ENCODE measurements around the gene LTO1. TPM values are rescaled to one million over a fixed set of nuclear protein-coding genes. Genes with fewer than 3 reads are reported as not detected.

LTO1 gene
- polyA plus RNA-seq, 2 donors: 15.0 to 22.9 TPM

- Histone ChIP-seq H3K4me1 (ENCODE audit: control insufficient read depth in 2 of 2, insufficient read depth in 2 of 2, low read length in 1 of 2) (peaks cover 0 to 3% of the 10 kb centered on the region in 2 donors), H3K27ac (ENCODE audit: low read depth in 2 of 2, low read length in 1 of 2) (no peak overlapping the region), H3K36me3 (ENCODE audit: control insufficient read depth in 2 of 2, insufficient read depth in 2 of 2, low read length in 1 of 2) (no peaks in the 10 kb centered on the region), H3K9me3 (ENCODE audit: control insufficient read depth in 2 of 2, insufficient read depth in 1 of 2, low read depth in 1 of 2, low read length in 1 of 2) (peaks cover 0 to 5% of the 10 kb centered on the region in 2 donors), H3K27me3 (ENCODE audit: control insufficient read depth in 1 of 2, insufficient read depth in 2 of 2, low read length in 2 of 2) (no peaks in the 10 kb centered on the region), H3K4me3 (ENCODE audit: low read depth in 1 of 2, low read length in 2 of 2) (no peak overlapping the region)
- 74 to 81% methylated on average over 10 to 11 of the region's 11 CpGs for WGBS, 2 donors
These were observed 9.5 kb upstream of the LTO1 start for GRCh38 chr11:69684651-69685050.

DNA sequence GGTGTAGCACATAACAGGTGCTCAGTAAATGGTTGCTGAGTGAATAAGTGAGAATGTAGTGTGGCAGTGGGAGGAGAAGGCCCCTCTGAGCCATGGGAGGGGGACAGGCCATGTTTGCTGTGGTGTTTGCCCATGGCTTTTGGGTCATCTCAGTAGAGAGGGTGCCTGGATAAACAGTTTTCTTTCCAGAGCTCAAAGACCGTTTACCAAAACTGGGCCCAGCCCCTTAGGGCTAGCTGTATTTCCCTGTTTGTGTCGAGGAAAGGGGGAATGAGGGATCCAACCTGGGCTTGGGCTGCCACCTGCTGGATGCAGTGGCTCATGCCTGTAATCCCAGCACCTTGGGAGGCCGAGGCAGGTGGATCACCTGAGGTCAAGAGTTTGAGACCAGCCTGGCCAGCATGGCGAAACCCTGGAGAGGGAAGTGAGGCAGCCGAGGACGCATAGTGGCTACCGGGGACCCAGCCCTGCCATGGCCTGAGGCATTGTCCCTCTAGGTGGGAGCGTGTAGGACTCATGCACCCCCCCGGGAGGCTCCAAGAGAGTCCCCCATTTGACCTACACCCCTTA is 8.7 kb upstream of the LTO1 start:
- H3K9me3 ChIP-seq (ENCODE audit: control insufficient read depth in 2 of 2, insufficient read depth in 1 of 2, low read depth in 1 of 2, low read length in 1 of 2): peaks cover 0 to 5% of the 10 kb centered on the region in 2 donors
- no peak overlapping the region for H3K27ac ChIP-seq (ENCODE audit: low read depth in 2 of 2, low read length in 1 of 2)
- H3K4me3 ChIP-seq (ENCODE audit: low read depth in 1 of 2, low read length in 2 of 2): no peak overlapping the region
- no peaks in the 10 kb centered on the region for H3K36me3 ChIP-seq (ENCODE audit: control insufficient read depth in 2 of 2, insufficient read depth in 2 of 2, low read length in 1 of 2)
- no peaks in the 10 kb centered on the region for H3K27me3 ChIP-seq (ENCODE audit: control insufficient read depth in 1 of 2, insufficient read depth in 2 of 2, low read length in 2 of 2)
- 56 to 59% methylated on average over 9 of the region's 9 CpGs for WGBS, 2 donors
- H3K4me1 ChIP-seq (ENCODE audit: control insufficient read depth in 2 of 2, insufficient read depth in 2 of 2, low read length in 1 of 2): peaks cover 0 to 3% of the 10 kb centered on the region in 2 donors

- H3K4me3 ChIP-seq (ENCODE audit: low read depth in 1 of 2, low read length in 2 of 2): no peak overlapping the region
- peaks cover 0 to 5% of the 10 kb centered on the region in 2 donors for H3K9me3 ChIP-seq (ENCODE audit: control insufficient read depth in 2 of 2, insufficient read depth in 1 of 2, low read depth in 1 of 2, low read length in 1 of 2)
- H3K36me3 ChIP-seq (ENCODE audit: control insufficient read depth in 2 of 2, insufficient read depth in 2 of 2, low read length in 1 of 2): no peaks in the 10 kb centered on the region
- peaks cover 0 to 3% of the 10 kb centered on the region in 2 donors for H3K4me1 ChIP-seq (ENCODE audit: control insufficient read depth in 2 of 2, insufficient read depth in 2 of 2, low read length in 1 of 2)
- 91 to 92% methylated on average over 7 of the region's 7 CpGs for WGBS, 2 donors
- H3K27me3 ChIP-seq (ENCODE audit: control insufficient read depth in 1 of 2, insufficient read depth in 2 of 2, low read length in 2 of 2): no peaks in the 10 kb centered on the region
- no peak overlapping the region for H3K27ac ChIP-seq (ENCODE audit: low read depth in 2 of 2, low read length in 1 of 2)
These were observed 7.7 kb upstream of the LTO1 start for GRCh38 chr11:69682681-69683326.

- Histone ChIP-seq H3K4me1 (ENCODE audit: control insufficient read depth in 2 of 2, insufficient read depth in 2 of 2, low read length in 1 of 2) (peaks cover 0 to 3% of the 10 kb centered on the region in 2 donors), H3K4me3 (ENCODE audit: low read depth in 1 of 2, low read length in 2 of 2) (no peak overlapping the region), H3K27me3 (ENCODE audit: control insufficient read depth in 1 of 2, insufficient read depth in 2 of 2, low read length in 2 of 2) (no peaks in the 10 kb centered on the region), H3K9me3 (ENCODE audit: control insufficient read depth in 2 of 2, insufficient read depth in 1 of 2, low read depth in 1 of 2, low read length in 1 of 2) (peaks cover 0 to 5% of the 10 kb centered on the region in 2 donors), H3K27ac (ENCODE audit: low read depth in 2 of 2, low read length in 1 of 2) (no peak overlapping the region), H3K36me3 (ENCODE audit: control insufficient read depth in 2 of 2, insufficient read depth in 2 of 2, low read length in 1 of 2) (no peaks in the 10 kb centered on the region)
- 73 to 86% methylated on average over 6 of the region's 6 CpGs for WGBS, 2 donors
These were observed 7.1 kb upstream of the LTO1 start for GRCh38 chr11:69682221-69682620.

DNA sequence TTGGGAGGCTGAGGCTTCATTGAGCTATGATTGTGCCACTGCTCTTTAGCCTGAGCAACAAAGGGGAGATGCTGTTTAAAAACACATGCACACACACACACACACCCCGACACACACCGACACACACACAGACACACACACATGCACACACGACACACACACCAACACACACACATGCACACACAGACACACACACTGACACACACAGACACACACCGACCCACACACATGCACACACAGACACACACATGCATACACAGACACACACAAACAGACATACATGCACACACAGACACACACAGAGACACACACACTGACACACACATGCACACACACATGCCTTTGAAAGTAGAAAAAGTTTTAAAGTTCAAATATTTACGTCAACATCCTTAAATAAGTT is 5.5 kb upstream of the LTO1 start:
- H3K36me3 ChIP-seq (ENCODE audit: control insufficient read depth in 2 of 2, insufficient read depth in 2 of 2, low read length in 1 of 2): no peaks in the 10 kb centered on the region
- H3K4me3 ChIP-seq (ENCODE audit: low read depth in 1 of 2, low read length in 2 of 2): no peak overlapping the region
- H3K4me1 ChIP-seq (ENCODE audit: control insufficient read depth in 2 of 2, insufficient read depth in 2 of 2, low read length in 1 of 2): peaks cover 0 to 2% of the 10 kb centered on the region in 2 donors
- no peaks in the 10 kb centered on the region for H3K27me3 ChIP-seq (ENCODE audit: control insufficient read depth in 1 of 2, insufficient read depth in 2 of 2, low read length in 2 of 2)
- WGBS, 2 donors: 92 to 96% methylated on average over 5 of the region's 5 CpGs
- H3K27ac ChIP-seq (ENCODE audit: low read depth in 2 of 2, low read length in 1 of 2): no peak overlapping the region
- peaks cover 0 to 2% of the 10 kb centered on the region in 2 donors for H3K9me3 ChIP-seq (ENCODE audit: control insufficient read depth in 2 of 2, insufficient read depth in 1 of 2, low read depth in 1 of 2, low read length in 1 of 2)

- no peaks in the 10 kb centered on the region for H3K27me3 ChIP-seq (ENCODE audit: control insufficient read depth in 1 of 2, insufficient read depth in 2 of 2, low read length in 2 of 2)
- 44 to 56% methylated on average over 2 of the region's 2 CpGs for WGBS, 2 donors
- no peak overlapping the region for H3K4me3 ChIP-seq (ENCODE audit: low read depth in 1 of 2, low read length in 2 of 2)
- H3K4me1 ChIP-seq (ENCODE audit: control insufficient read depth in 2 of 2, insufficient read depth in 2 of 2, low read length in 1 of 2): peaks cover 0 to 4% of the 10 kb centered on the region in 2 donors
- no peak overlapping the region for H3K27ac ChIP-seq (ENCODE audit: low read depth in 2 of 2, low read length in 1 of 2)
- no peaks in the 10 kb centered on the region for H3K36me3 ChIP-seq (ENCODE audit: control insufficient read depth in 2 of 2, insufficient read depth in 2 of 2, low read length in 1 of 2)
- H3K9me3 ChIP-seq (ENCODE audit: control insufficient read depth in 2 of 2, insufficient read depth in 1 of 2, low read depth in 1 of 2, low read length in 1 of 2): no peaks in the 10 kb centered on the region
These were observed 2.6 kb upstream of the LTO1 start for GRCh38 chr11:69677749-69678148.

DNA sequence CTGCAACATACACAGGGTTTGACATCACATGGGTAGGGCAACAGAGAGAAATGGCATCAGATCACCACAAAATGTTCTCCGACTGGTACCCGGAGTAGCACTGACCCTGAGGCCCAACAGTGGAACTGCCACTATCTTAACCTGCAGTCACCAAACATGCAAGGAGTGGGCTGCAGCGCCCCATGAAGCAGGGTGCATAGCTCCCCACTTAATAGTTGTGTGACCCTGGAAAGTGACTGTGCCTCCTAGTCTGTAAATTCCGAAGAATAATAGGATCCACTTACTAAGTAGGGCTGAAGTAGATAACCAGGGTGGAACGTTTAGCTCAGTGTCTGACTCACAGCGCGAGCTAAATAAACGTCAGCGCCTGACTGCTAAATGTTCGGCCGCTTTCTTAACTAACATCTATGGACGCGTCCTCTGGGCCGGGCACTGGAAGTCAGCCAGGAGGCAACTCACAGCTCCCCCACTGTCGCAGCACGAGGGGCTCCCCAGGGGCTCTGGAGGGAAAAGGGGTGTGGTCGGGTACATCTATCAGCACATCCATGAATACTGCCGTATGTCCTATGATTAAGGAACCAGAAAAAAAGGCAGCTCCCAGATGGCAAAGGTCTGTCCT is 777 bp downstream of the LTO1 start:
- Histone ChIP-seq H3K4me1 (ENCODE audit: control insufficient read depth in 2 of 2, insufficient read depth in 2 of 2, low read length in 1 of 2) (peaks cover 2 to 9% of the 10 kb centered on the region in 2 donors), H3K9me3 (ENCODE audit: control insufficient read depth in 2 of 2, insufficient read depth in 1 of 2, low read depth in 1 of 2, low read length in 1 of 2) (no peaks in the 10 kb centered on the region), H3K27me3 (ENCODE audit: control insufficient read depth in 1 of 2, insufficient read depth in 2 of 2, low read length in 2 of 2) (no peaks in the 10 kb centered on the region), H3K4me3 (ENCODE audit: low read depth in 1 of 2, low read length in 2 of 2) (peak overlapping the region; percentile 66 to 98), H3K36me3 (ENCODE audit: control insufficient read depth in 2 of 2, insufficient read depth in 2 of 2, low read length in 1 of 2) (peaks cover 2 to 11% of the 10 kb centered on the region in 2 donors), H3K27ac (ENCODE audit: low read depth in 2 of 2, low read length in 1 of 2) (peak overlapping the region; percentile 91 to 94)
- 15% methylated on average over 18 of the region's 18 CpGs for WGBS, 2 donors

- Histone ChIP-seq H3K36me3 (ENCODE audit: control insufficient read depth in 2 of 2, insufficient read depth in 2 of 2, low read length in 1 of 2) (peaks cover 2 to 11% of the 10 kb centered on the region in 2 donors), H3K9me3 (ENCODE audit: control insufficient read depth in 2 of 2, insufficient read depth in 1 of 2, low read depth in 1 of 2, low read length in 1 of 2) (no peaks in the 10 kb centered on the region), H3K27ac (ENCODE audit: low read depth in 2 of 2, low read length in 1 of 2) (no peak overlapping the region), H3K4me3 (ENCODE audit: low read depth in 1 of 2, low read length in 2 of 2) (no peak overlapping the region), H3K27me3 (ENCODE audit: control insufficient read depth in 1 of 2, insufficient read depth in 2 of 2, low read length in 2 of 2) (no peaks in the 10 kb centered on the region), H3K4me1 (ENCODE audit: control insufficient read depth in 2 of 2, insufficient read depth in 2 of 2, low read length in 1 of 2) (peaks cover 2 to 14% of the 10 kb centered on the region in 2 donors)
- 80 to 83% methylated on average over 10 of the region's 10 CpGs for WGBS, 2 donors
These were observed 3.3 kb downstream of the LTO1 start for GRCh38 chr11:69671734-69672465.

DNA sequence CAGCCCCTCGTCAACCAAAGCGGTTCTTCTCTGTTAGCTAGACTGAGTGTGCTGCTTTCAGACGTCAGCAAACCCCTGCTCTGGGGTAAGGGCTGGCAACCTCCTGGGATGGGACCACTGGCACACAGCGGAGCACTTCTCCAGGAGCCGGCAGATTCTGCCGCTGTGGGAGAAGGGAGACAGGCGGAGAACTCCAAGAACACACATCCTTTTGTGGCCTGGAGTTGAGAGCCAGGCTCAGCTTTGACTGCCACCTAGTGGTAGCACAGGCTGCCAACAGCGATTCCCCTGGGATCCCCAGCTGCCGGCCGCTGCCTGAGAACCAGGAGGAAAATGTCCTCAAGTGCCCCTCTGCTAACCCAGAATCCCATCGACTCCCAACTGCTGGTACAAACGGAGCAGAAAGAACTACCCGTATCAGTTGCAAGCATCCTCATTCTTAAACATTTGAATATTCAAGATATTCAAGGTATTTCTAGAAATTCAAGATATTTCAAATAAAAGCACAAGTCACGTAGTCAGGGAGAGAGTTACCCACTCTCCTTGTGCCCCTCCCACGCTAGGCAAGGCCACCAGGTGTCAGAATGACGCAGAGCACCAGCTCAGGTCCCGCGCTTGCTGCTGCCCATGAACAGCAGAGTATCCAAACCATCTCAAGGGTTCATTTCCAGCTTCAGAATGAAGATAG is 4.9 kb downstream of the LTO1 start:
- Histone ChIP-seq H3K36me3 (ENCODE audit: control insufficient read depth in 2 of 2, insufficient read depth in 2 of 2, low read length in 1 of 2) (peaks cover 5 to 11% of the 10 kb centered on the region in 2 donors), H3K27me3 (ENCODE audit: control insufficient read depth in 1 of 2, insufficient read depth in 2 of 2, low read length in 2 of 2) (no peaks in the 10 kb centered on the region), H3K4me3 (ENCODE audit: low read depth in 1 of 2, low read length in 2 of 2) (no peak overlapping the region), H3K27ac (ENCODE audit: low read depth in 2 of 2, low read length in 1 of 2) (peak overlapping the region in 1 of 2 donors; percentile 27), H3K4me1 (ENCODE audit: control insufficient read depth in 2 of 2, insufficient read depth in 2 of 2, low read length in 1 of 2) (peaks cover 4 to 18% of the 10 kb centered on the region in 2 donors), H3K9me3 (ENCODE audit: control insufficient read depth in 2 of 2, insufficient read depth in 1 of 2, low read depth in 1 of 2, low read length in 1 of 2) (no peaks in the 10 kb centered on the region)
- 31 to 38% methylated on average over 18 of the region's 18 CpGs for WGBS, 2 donors
